A673 (cell line): ENCODE results near the gene LRRN3. TPM values are rescaled to one million over a fixed set of nuclear protein-coding genes. Genes with fewer than 3 reads are reported as not detected.

Experiments used
- BruUV-seq: library from RNA; stranded (reverse); fragments of 400-500 nt; replicated peaks from 2 replicates; lab custom pipeline; 2021; lab: Mats Ljungman, UMichigan
- CTCF ChIA-PET: fragments of 300-600 bp; sonication (Branson Sonifier 250); formaldehyde crosslinking; loops from one replicate; lab custom pipeline; 2022; ENCODE audit warnings: antibody characterized with exemption; lab: Charles Lee
- POLR2A ChIA-PET: fragments of 300-600 bp; sonication (Branson Sonifier 250); formaldehyde crosslinking; loops from one replicate; lab custom pipeline; 2022; ENCODE audit warnings: antibody characterized with exemption; ENCODE audit not compliant: low non-redundant PET; lab: Charles Lee
- DNase-seq: peaks from one replicate; pipeline ENCODE4 v3.0.0-alpha.2; 2015; ENCODE audit warnings: low spot score
- H3K27ac ChIP-seq: fragments of 200-600 bp; sonication (generic); 2 replicates; pipeline ENCODE4 v1.5.1; 2016; ENCODE audit warnings: mixed run types, low read depth, mild to moderate bottlenecking, mixed read lengths, antibody characterized with exemption, low read length; ENCODE audit not compliant: poor library complexity, severe bottlenecking
- H3K27me3 ChIP-seq: fragments of 200-600 bp; sonication (generic); replicated peaks from 2 replicates; pipeline ENCODE4 v1.6.1; 2017; ENCODE audit warnings: mixed run types, low read depth, mild to moderate bottlenecking, mixed read lengths, antibody characterized with exemption, low read length; ENCODE audit not compliant: insufficient read depth, poor library complexity
- H3K36me3 ChIP-seq: fragments of 200-600 bp; sonication (generic); 2 replicates; pipeline ENCODE4 v1.6.1; 2016; ENCODE audit warnings: mixed run types, mild to moderate bottlenecking, mixed read lengths, antibody characterized with exemption, low read length; ENCODE audit not compliant: insufficient read depth, poor library complexity, severe bottlenecking
- H3K4me1 ChIP-seq: fragments of 200-600 bp; sonication (generic); 2 replicates; pipeline ENCODE4 v1.6.1; 2017; ENCODE audit warnings: mixed run types, mild to moderate bottlenecking, mixed read lengths, antibody characterized with exemption, low read length; ENCODE audit not compliant: insufficient read depth, poor library complexity, severe bottlenecking
- H3K4me3 ChIP-seq: fragments of 200-600 bp; sonication (generic); 2 replicates; pipeline ENCODE4 v1.5.1; 2016; ENCODE audit warnings: low read depth, mixed run types, mild to moderate bottlenecking, mixed read lengths, low read length; ENCODE audit not compliant: poor library complexity, severe bottlenecking
- H3K9me3 ChIP-seq: fragments of 200-600 bp; sonication (generic); 2 replicates; pipeline ENCODE4 v1.6.1; 2016; ENCODE audit warnings: mixed run types, low read depth, mild to moderate bottlenecking, mixed read lengths, antibody characterized with exemption, low read length; ENCODE audit not compliant: poor library complexity, severe bottlenecking
- EZH2 ChIP-seq: fragments of 200-600 bp; sonication (generic); IDR thresholded peaks from 2 replicates; pipeline ENCODE4 v1.6.1; 2017; ENCODE audit warnings: borderline replicate concordance, low read depth, mild to moderate bottlenecking, mixed read lengths, antibody characterized with exemption, low read length; ENCODE audit not compliant: poor library complexity, severe bottlenecking
- intact Hi-C: fragments of 100-400 bp; cut with micrococcal nuclease; formaldehyde crosslinking; loops from one replicate; pipeline ENCODE4 v1.10.0; 2022; ENCODE audit not compliant: unreplicated experiment
- total RNA-seq: library from RNA; stranded (reverse); gene quantifications from 2 replicates; pipeline ENCODE4 v1.2.3, GENCODE V29; 2021
- TF ChIP-seq, protein P1 (sequence below): fragments of 300-800, 200-600 bp; sonication (generic); conservative IDR thresholded peaks from 2 replicates; pipeline ENCODE4 v1.5.1; 2017; ENCODE audit warnings: low read depth, mild to moderate bottlenecking, antibody characterized with exemption, low read length, moderate library complexity, mixed read lengths

LRRN3 gene
- total RNA-seq, 1 experiment from 2014 or later = not detected

DNA sequence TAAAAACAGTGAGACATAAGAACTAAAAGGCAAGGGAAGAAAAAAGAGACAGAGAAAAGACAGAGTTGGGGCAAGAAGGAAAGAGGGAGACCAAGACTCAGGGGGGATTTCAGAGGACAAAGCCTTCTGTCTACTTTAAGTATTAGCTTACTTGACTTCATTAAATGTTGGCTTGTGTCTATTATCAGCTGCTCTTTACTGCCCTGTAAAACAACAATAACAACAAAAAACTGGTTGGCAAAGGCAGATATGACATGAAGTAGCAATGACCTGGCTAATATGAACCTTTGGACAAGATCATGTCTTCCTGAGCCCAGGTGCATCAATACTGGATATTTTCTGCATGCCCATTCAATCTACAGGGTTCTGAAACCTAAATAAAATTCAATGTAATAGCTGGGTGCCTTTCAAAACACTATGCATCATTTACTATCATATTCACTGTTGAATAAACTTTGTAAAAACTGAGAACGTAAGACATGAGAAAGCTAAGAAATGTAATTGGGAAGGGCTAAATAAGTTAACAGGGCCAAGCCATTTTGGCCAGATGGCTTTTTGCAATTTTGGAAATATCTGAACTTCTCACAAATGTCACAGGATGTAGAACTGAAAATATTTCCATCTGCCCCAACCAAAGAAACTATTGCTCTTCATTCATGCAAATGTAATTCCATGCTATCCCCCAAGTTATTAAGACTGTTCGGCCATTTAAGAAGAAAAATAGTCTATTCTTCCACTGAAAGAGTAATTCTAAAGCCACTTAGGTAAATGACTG lies 49.4 kb downstream of the LRRN3 start:
- TF ChIP-seq, protein P1, sequence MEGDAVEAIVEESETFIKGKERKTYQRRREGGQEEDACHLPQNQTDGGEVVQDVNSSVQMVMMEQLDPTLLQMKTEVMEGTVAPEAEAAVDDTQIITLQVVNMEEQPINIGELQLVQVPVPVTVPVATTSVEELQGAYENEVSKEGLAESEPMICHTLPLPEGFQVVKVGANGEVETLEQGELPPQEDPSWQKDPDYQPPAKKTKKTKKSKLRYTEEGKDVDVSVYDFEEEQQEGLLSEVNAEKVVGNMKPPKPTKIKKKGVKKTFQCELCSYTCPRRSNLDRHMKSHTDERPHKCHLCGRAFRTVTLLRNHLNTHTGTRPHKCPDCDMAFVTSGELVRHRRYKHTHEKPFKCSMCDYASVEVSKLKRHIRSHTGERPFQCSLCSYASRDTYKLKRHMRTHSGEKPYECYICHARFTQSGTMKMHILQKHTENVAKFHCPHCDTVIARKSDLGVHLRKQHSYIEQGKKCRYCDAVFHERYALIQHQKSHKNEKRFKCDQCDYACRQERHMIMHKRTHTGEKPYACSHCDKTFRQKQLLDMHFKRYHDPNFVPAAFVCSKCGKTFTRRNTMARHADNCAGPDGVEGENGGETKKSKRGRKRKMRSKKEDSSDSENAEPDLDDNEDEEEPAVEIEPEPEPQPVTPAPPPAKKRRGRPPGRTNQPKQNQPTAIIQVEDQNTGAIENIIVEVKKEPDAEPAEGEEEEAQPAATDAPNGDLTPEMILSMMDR = no peak
- no peak for TF ChIP-seq EZH2
- no peak overlapping the region for H3K27ac ChIP-seq
- H3K4me1 ChIP-seq = peaks cover 25% of the 10 kb centered on the region
- ChIA-PET CTCF (no interaction called here), POLR2A (no interaction called here)
- DNase-seq = no peak
- BruUV-seq = no TSS peak
- H3K4me3 ChIP-seq = no peak overlapping the region
- no peaks in the 10 kb centered on the region for H3K9me3 ChIP-seq
- intact Hi-C loops = no loop called here
- no peaks in the 10 kb centered on the region for H3K27me3 ChIP-seq
- no peaks in the 10 kb centered on the region for H3K36me3 ChIP-seq

DNA sequence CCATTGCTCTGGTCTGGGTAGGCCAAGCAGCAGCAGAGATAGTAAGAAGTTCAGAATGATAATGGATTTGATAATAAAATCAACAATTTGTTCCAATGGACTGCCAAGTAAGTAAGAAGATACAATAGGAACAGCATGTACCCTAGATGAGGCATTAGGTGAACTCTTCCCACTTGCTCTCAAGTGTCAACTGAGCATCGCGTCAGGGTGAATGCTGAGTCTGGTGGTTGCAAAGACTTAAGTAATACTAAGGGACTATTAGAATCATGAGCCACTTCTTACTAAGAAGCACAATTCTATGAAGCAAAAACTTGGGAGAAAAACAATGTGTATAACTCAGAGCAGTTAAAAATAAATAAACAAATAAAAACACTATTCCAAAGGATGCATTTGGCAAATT lies 54.5 kb downstream of the LRRN3 start:
- Histone ChIP-seq H3K36me3 (no peaks in the 10 kb centered on the region), H3K27ac (no peak overlapping the region), H3K27me3 (no peaks in the 10 kb centered on the region), H3K4me3 (no peak overlapping the region), H3K4me1 (no peaks in the 10 kb centered on the region), H3K9me3 (no peaks in the 10 kb centered on the region)
- no TSS peak for BruUV-seq
- intact Hi-C loops = no loop called here
- POLR2A ChIA-PET = no interaction called here
- CTCF ChIA-PET = no interaction called here
- TF ChIP-seq EZH2 = no peak
- TF ChIP-seq, protein P1 = no peak
- DNase-seq = no peak

DNA sequence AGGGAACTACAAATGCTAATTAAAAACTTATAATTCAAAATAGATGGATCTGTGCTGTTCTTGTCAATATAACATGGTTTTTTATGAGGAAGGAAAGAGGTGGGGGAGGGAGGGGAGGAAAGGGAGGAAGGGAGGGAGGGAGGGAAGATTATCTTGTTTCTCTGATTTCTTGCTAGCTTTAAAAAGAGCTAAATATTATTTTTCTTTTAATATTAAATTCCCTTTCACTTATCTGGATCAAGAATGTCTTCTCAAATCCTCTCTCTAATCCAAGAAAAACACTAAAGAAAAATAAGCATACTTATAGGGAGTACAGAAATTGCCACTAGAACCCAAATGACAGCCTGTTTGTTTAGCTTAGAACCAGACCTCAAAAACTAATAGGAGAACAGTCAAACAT lies 55.2 kb downstream of the LRRN3 start:
- Histone ChIP-seq H3K27me3 (no peaks in the 10 kb centered on the region), H3K4me1 (no peaks in the 10 kb centered on the region), H3K4me3 (no peak overlapping the region), H3K36me3 (no peaks in the 10 kb centered on the region), H3K9me3 (no peaks in the 10 kb centered on the region), H3K27ac (no peak overlapping the region)
- ChIA-PET POLR2A (no interaction called here), CTCF (no interaction called here)
- no peak for DNase-seq
- TF ChIP-seq, protein P1 = no peak
- TF ChIP-seq EZH2 = no peak
- intact Hi-C loops = no loop called here
- no TSS peak for BruUV-seq
